ENCODE measurements around the gene PLD5.

GRCh38 chr1:242216368-242216767 is 308.1 kb downstream of the PLD5 start:
- TF ChIP-seq CTCF (IDR thresholded peaks at IDR 0.05) = no peak
- no peak for TF ChIP-seq POLR2A (IDR thresholded peaks at IDR 0.05)
